SU-DHL-6 (cell line): ENCODE measurements around the gene ADARB2.

ENCODE experiments used
- CTCF ChIP-seq: fragments of 200-600 bp; sonication (generic); IDR thresholded peaks from one replicate; pipeline ENCODE4 v1.5.1; 2017; ENCODE audit warnings: antibody characterized with exemption, mild to moderate bottlenecking, low read length, moderate library complexity; ENCODE audit not compliant: insufficient read depth, poor library complexity, severe bottlenecking
- EZH2phosphoT487 ChIP-seq: fragments of 200-600 bp; sonication (generic), shearing (Covaris generic); conservative IDR thresholded peaks from 2 replicates; pipeline ENCODE4 v1.6.1; 2018; ENCODE audit warnings: mild to moderate bottlenecking, antibody characterized with exemption, low read length, moderate library complexity, mixed read lengths

- TF ChIP-seq CTCF: no peak
- TF ChIP-seq EZH2phosphoT487: no peak
Observed at GRCh38 chr10:1677307-1677939, 59.9 kb downstream of the ADARB2 start.
